GM19193 (cell line): ENCODE results near the gene PANX2.

Experiments used
- POLR2A ChIP-seq: IDR thresholded peaks from 4 replicates; pipeline ENCODE4 v1.6.1; 2011; ENCODE audit not compliant: insufficient read depth, insufficient read length; ENCODE audit errors: extremely low read depth

Gene PANX2

DNA sequence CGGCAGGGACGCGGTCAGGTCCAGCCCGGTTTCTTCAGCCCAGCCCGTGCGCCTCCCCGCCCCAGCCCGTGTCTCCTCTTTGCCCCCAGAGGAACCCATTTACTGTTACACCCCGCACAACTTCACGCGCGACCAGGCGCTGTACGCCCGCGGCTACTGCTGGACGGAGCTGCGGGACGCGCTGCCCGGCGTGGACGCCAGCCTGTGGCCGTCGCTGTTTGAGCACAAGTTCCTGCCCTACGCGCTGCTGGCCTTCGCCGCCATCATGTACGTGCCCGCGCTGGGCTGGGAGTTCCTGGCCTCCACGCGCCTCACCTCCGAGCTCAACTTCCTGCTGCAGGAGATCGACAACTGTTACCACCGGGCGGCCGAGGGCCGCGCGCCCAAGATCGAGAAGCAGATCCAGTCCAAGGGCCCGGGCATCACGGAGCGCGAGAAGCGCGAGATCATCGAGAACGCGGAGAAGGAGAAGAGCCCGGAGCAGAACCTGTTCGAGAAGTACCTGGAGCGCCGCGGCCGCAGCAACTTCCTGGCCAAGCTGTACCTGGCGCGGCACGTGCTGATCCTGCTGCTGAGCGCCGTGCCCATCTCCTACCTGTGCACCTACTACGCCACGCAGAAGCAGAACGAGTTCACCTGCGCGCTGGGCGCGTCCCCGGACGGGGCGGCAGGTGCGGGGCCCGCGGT is 6.5 kb downstream of the PANX2 start:
- TF ChIP-seq POLR2A, result no peak

DNA sequence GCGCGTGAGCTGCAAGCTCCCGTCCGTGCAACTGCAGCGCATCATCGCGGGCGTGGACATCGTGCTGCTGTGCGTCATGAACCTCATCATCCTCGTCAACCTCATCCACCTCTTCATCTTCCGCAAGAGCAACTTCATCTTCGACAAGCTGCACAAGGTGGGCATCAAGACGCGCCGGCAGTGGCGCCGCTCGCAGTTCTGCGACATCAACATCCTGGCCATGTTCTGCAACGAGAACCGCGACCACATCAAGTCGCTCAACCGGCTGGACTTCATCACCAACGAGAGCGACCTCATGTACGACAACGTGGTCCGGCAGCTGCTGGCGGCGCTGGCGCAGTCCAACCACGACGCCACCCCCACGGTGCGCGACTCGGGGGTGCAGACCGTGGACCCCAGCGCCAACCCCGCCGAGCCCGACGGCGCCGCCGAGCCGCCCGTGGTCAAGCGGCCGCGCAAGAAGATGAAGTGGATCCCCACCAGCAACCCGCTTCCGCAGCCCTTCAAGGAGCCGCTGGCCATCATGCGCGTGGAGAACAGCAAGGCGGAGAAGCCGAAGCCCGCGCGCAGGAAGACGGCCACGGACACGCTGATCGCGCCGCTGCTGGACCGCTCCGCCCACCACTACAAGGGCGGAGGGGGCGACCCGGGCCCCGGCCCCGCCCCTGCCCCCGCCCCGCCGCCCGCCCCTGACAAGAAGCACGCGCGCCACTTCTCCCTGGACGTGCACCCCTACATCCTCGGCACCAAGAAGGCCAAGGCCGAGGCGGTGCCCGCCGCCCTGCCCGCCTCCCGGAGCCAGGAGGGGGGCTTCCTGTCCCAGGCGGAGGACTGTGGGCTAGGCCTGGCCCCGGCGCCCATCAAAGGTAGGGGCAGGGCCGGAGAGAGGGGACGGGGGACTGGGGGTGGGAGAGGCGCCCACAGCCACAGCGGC is 7.3 kb downstream of the PANX2 start:
- TF ChIP-seq POLR2A, result no peak

DNA sequence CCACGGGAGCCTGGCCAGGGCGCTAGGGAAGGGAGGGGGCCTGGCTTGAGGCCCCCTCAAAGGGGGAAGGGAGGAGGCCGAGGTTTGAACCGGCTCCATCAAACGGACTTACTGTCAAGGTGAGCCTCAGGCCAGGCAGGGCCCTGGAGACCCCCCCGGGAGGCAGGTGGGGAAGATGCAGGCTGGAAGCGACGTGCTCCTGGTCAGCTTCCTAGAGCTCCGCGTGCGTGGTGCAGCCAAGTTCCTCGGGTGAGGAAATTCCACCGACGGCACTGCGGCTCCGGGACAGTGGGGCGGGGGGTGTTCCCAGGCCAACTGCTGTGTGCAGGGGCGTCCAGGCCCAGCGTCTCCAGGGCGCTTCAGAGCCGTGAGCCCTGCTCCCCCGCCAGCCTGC is 7.9 kb downstream of the PANX2 start:
- TF ChIP-seq POLR2A, result no peak

DNA sequence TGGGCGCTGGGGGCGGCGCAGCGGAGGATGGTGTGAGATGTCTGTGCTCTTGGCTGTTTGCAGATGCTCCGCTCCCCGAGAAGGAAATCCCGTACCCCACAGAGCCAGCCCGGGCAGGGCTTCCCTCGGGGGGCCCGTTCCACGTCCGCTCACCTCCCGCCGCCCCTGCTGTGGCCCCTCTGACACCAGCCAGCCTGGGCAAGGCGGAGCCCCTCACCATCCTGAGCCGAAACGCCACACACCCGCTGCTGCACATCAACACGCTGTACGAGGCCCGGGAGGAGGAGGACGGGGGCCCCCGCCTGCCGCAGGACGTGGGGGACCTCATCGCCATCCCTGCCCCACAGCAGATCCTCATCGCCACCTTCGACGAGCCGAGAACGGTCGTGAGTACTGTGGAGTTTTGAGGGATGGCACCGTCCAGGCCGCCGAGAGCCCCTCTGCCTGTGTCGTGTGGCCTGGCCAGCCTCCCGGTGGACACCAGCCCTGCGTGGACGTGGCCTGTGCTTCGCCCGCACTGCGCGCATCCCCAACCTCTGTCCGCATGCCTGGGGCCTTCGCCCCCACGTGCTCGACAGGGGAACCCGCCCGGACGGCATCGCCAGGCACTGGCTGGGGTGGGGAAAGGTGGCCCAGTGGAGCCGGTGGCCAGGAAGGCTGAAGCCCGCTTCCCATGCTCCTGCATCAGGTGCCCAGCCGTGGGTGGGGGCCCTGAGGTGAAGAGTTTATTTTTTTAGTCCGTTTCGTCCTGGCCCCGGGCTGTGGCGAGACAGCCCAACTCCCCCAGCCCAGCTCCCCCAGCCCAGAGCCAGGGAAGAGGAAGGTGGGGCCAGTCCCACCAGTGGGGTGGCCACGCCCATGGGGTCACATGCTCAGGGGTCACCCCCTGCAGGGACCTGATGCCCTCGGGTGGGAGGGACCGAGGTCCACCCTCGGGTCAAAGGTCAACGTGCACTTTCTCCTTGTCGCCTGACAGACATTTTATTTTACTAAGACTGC is 8.6 kb downstream of the PANX2 start:
- no peak for TF ChIP-seq POLR2A

DNA sequence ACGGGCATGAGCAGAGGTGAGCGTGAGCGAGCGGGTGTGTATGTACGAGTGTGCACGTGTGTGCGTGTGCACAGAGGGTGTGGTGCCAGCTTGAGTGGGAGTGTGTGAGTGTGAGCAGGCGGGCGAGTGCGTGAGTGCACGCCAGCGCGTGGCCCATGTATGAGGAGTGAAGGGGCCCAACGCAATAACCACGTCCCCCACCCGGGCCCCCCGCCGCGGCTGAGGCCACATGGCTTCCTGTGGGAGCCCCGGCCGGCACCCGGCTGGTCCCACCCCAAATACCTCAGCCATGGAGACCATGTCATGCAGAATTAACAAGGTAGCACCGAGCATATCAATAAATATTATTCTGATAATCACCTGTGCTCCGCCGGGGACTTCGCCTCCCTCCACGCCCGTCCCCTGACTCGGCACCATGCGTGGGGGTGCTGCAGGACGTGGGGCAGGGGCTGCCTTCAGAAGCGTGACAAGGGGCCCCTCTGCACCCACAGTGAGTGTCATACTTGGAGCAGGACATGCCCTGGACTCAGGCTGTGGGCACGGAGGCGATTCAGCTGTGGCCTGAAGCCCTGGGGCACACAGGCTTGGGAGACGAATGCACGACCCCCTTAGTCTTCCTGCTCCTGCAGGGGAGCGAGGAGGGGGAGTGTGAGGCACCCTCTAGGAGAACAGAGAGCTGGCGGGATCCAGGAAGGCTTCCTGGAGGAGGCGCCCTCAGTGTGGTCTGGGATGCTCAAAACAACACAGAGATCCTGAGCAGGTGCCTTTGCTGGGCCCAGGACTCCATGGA is 9.6 kb downstream of the PANX2 start:
- no peak for TF ChIP-seq POLR2A

DNA sequence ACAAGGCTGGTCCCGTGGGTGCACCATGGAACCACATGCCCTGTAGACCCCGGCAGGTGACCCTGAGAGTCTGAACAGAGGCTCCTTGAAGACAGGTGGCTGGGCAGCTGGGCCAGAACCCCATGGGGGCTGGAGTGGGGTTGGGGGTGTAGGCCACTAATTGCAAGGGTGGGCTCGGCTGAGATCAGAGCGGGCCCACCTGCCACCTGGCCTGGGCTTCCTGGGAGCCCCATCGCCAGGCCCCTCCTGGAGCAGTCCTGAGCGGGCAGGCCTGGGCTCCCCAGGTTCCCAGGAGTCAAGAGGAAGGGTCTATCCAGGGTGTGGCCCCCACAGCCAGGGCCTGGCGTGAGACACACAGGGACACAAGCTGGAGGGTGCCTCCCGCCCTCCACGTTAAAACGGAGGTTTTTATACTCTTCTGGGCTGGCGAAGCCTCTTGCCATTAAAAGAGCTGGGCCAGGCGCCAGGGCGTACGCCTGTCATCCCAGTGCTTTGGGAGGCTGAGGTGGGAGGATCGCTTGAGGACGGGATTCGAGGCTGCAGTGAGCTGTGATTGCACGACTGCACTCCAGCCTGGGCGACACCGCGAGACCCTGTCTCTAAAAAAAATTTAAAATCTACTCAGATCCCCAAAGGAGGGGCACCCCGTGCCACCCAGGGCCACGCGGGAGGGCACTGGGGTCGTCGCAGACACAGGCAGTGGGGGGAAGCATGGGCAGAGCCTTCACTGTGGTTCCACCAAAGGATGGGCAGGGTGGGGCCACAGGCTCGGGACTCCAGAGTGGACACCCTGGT is 10.4 kb downstream of the PANX2 start:
- TF ChIP-seq POLR2A, result no peak

DNA sequence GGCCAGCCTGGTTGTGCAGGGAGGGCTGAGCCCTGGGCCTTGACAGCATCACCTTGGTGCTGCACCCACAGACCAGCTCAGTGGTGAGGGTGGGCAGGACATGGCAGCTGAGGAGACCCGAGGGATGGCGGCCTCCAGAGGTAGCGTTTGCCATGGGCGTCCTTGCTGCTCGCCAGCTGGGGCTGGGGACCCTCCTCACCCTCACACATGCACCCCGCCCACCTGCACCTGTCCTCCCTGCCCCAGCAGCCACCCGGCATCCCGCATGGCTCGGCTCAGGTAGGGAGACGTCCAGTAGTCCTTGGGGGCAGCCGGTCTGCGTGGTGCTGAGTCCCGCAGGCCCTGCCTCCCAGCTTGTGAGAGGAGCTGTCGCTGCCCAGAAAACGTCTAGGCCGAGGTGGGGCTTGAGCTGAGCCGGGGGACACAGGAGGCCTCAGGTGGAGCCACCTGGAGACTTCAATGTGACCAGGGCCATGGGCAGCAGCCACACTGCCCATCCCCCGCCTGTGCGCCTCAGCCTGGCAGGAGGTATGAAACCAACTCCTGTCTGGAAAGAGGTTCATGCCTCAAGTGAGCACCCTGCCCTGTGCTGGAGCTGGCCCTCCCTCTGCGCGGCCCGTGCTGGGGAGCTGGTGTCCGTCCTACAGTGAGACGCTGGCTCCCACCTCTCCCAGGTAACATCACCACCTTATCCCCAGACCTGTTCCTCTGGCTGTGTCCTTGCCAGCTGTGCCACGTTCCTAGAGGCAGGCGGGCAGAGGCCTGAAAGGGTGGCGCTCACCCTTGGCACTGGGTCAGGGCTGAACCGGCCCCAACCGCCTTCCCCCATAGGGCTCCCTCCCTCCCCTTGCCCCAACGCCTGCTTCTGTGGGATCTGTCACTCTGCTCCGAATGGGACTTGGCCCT is 11.9 kb downstream of the PANX2 start:
- TF ChIP-seq POLR2A, result no peak

DNA sequence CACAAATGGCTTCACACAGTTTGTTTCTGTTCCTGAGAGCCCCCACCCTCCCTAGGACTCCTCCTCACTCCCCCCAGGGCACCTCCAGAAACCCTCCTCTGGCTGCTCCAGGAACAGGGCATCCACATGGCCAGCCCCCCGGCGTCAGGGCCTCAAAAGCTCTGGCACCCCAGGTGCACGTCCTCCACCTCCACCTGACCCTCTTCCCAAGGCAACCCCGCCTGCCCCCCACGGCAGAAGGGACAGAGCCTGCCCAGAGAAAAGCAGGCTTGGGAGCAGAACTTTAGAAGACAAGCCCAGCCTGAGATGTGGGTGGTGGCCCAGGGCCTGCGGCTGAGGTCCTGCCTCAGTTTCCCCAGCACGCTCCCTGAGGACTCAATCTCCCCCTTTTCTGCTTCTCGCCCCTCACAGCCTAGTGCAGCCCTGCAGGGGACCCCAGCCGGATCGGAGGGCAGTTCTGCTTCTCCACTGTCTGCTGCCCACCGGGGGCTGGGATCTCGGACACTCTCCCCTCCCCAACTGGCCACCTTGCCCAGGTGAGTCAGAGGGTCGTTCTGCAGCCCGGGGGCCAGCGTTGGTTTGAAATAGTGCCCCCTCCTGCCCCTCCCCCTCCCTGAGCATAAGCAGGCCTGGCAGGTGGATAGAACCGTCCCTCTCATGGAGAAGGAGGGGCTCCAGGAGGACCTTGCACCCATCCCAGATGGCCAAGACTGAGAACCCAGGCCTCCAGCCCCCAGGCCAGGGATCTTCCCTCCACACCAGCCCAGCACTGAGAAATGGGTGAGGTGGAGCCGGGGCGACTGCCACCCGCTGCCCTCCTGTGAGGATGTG is 12.8 kb downstream of the PANX2 start:
- TF ChIP-seq POLR2A, result no peak

DNA sequence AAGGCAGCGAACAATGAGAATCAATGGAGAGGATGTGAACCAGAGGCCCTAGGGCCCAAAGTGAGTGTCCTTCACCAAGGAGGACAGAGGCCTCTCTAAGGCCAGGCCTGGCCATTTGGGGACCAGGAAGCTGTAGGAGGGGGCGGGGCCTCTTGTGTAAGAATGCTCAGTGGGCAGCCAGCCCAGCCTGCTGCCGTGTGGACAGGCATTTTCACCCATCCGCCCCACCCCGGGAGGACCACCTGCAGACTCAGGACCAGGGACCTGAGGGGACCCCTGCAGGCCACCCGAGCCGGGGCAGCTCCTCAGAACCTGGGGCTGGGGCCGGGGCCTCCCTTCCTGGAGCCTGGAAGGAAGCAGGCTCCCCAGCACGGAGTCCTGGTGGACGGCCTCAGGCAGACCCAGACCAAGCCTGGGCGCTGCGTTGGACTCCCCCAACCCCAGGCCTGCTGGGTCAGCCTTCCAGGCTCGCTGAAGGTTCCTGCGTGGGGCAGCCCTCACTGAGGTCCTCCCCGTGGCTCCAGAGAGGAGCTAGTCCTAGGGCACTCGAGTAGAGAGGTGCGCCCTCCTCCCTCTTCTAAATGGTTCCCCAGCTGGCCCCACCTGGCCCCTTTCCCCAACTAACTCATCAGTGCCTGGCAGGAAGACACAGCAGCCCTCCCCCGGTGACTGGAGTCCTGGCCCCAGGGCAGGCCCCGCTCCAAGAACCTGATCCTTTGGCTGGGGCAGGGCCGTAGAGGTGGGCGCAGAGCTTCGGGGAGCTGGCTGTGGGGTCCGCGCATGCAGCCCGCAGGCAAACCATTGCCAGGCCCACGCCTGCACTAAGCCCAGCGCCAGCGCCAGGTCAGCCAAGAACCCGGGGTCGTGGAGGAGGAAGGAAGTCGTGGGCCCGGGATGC is 13.7 kb downstream of the PANX2 start:
- no peak for TF ChIP-seq POLR2A

DNA sequence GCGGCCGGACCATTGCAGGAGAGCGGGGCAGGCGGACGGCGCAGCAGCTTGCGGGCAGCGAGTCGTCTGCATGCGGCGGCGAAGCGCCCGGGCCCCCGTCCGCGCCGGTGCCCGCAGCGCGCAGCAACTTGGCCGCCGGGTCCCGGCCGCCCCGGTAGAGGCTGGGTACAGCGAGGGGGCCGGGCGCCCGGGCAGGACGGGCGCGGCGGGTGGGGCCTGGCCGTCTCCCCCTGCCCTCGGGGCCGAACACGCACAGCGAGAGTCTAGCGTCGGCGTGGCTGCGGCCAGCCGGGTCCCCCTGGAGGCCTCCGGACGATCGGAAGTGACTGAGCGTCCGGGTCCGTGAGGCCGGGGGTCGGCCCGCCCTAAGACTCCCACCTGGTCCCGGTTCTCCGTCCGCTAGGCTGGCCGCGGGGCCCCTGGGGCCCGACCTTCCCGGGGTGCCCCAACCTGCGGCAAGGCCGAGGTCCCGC is 14.4 kb downstream of the PANX2 start:
- TF ChIP-seq POLR2A, result no peak
